SK-N-SH (cell line): ENCODE data around the gene GEN1. TPM values are rescaled to one million over a fixed set of nuclear protein-coding genes. Genes with fewer than 3 reads are reported as not detected.

Experiments used
- CTCF ChIA-PET: fragments of 300-600, 350-600 bp; formaldehyde crosslinking; extraction: SDS; loops from one replicate; lab custom pipeline; 2021; lab: Yijun Ruan, JAX
- POLR2A ChIA-PET: fragments of 350-600 bp; sonication (Branson Sonifier 250); formaldehyde crosslinking; extraction: SDS; loops from one replicate; lab custom pipeline; 2020; ENCODE audit warnings: antibody characterized with exemption, inconsistent platforms; lab: Yijun Ruan, JAX
- DNase-seq: peaks from one replicate; pipeline ENCODE4 v3.0.0; 2012
- H2AFZ ChIP-seq: fragments of 200-600 bp; sonication (generic); 2 replicates; pipeline ENCODE4 v1.8.1; 2016; ENCODE audit warnings: antibody characterized with exemption, mild to moderate bottlenecking, low read depth
- H3F3A ChIP-seq: fragments of 200-600 bp; sonication (generic); replicated peaks from 2 replicates; pipeline ENCODE3; 2016; ENCODE audit warnings: antibody characterized with exemption, mild to moderate bottlenecking; ENCODE audit not compliant: insufficient read depth
- H3K27ac ChIP-seq, 2 experiments: fragments of 200-500 bp in 1 of 2; fragments of 200-600 bp in 1 of 2; sonication (Bioruptor generic) in 1 of 2; sonication (generic), shearing (Covaris generic) in 1 of 2; 2 replicates each; pipeline versions ENCODE4 v1.5.1 to v1.6.1; 2014 to 2016; ENCODE audit warnings: low read depth in 2 of 2, inconsistent platforms in 1 of 2, low read length in 1 of 2, mild to moderate bottlenecking in 1 of 2, mixed read lengths in 1 of 2
- H3K27me3 ChIP-seq: fragments of 200-600 bp; sonication (generic), shearing (Covaris generic); 2 replicates; pipeline ENCODE4 v1.6.1; 2016; ENCODE audit warnings: mixed run types; ENCODE audit not compliant: insufficient read depth
- H3K36me3 ChIP-seq, 2 experiments: fragments of 200-500 bp in 1 of 2; fragments of 200-600 bp in 1 of 2; sonication (Bioruptor generic) in 1 of 2; sonication (generic) in 1 of 2; replicated peaks in 1 of 2; 2 replicates each; pipeline versions ENCODE3 to v1.5.1; 2014 to 2016; ENCODE audit warnings: low read length in 1 of 2, mild to moderate bottlenecking in 1 of 2; ENCODE audit not compliant: insufficient read depth in 2 of 2, control insufficient read depth in 1 of 2
- H3K4me1 ChIP-seq, 2 experiments: fragments of 200-500 bp in 1 of 2; fragments of 200-600 bp in 1 of 2; sonication (Bioruptor generic) in 1 of 2; sonication (generic), shearing (Covaris generic) in 1 of 2; 2 replicates each; pipeline versions ENCODE4 v1.5.1 to v1.6.1; 2014 to 2016; ENCODE audit warnings: low read depth in 1 of 2, low read length in 1 of 2, mixed run types in 1 of 2; ENCODE audit not compliant: insufficient read depth in 2 of 2, control insufficient read depth in 1 of 2
- H3K4me2 ChIP-seq: fragments of 200-600 bp; sonication (generic), shearing (Covaris generic); 2 replicates; pipeline ENCODE4 v1.6.1; 2017; ENCODE audit warnings: mixed run types
- H3K4me3 ChIP-seq, 2 experiments: fragments of 200-500 bp in 1 of 2; fragments of 200-600 bp in 1 of 2; sonication (Bioruptor generic) in 1 of 2; sonication (generic), shearing (Covaris generic) in 1 of 2; 2 replicates each; pipeline versions ENCODE4 v1.5.1 to v1.8.1; 2014 to 2016; ENCODE audit warnings: low read depth in 2 of 2, inconsistent platforms in 1 of 2, low read length in 1 of 2, mild to moderate bottlenecking in 1 of 2, mixed read lengths in 1 of 2, moderate library complexity in 1 of 2
- H3K79me2 ChIP-seq: fragments of 200-600 bp; sonication (generic); 2 replicates; pipeline ENCODE4 v1.8.1; 2017; ENCODE audit warnings: mild to moderate bottlenecking; ENCODE audit not compliant: insufficient read depth
- H3K9ac ChIP-seq: fragments of 200-600 bp; sonication (generic); 2 replicates; pipeline ENCODE4 v1.6.1; 2017; ENCODE audit warnings: mixed run types
- H3K9me2 ChIP-seq: fragments of 200-600 bp; sonication (generic); 2 replicates; pipeline ENCODE4 v1.6.1; 2017; ENCODE audit warnings: mixed run types
- H3K9me3 ChIP-seq: fragments of 200-600 bp; sonication (generic); 2 replicates; pipeline ENCODE4 v1.6.1; 2017; ENCODE audit warnings: mixed run types, mild to moderate bottlenecking, moderate library complexity
- H4K20me1 ChIP-seq: fragments of 200-600 bp; sonication (generic); 2 replicates; pipeline ENCODE4 v1.6.1; 2017; ENCODE audit warnings: mild to moderate bottlenecking, mixed run types; ENCODE audit not compliant: insufficient read depth
- EP300 ChIP-seq, 2 experiments: IDR thresholded peaks; 2 replicates each; pipeline versions ENCODE4 v1.4.0 to v1.6.1; 2012; ENCODE audit warnings: borderline replicate concordance in 1 of 2, low read depth in 1 of 2, low read length in 1 of 2
- FOSL2 ChIP-seq: IDR thresholded peaks from 2 replicates; pipeline ENCODE4 v1.4.0; 2012; ENCODE audit warnings: low read depth, mild to moderate bottlenecking, moderate library complexity, borderline replicate concordance
- FOXJ3 ChIP-seq: sonication (generic); formaldehyde crosslinking; IDR thresholded peaks from 2 replicates; pipeline ENCODE4 v1.5.1; 2020; ENCODE audit warnings: mild to moderate bottlenecking, missing genetic modification reagents
- FOXM1 ChIP-seq: IDR thresholded peaks from 2 replicates; pipeline ENCODE4 v1.4.0; 2012; ENCODE audit warnings: low read depth, mild to moderate bottlenecking
- GATA2 ChIP-seq: sonication (generic); formaldehyde crosslinking; IDR thresholded peaks from 2 replicates; pipeline ENCODE4 v1.5.0; 2020; ENCODE audit warnings: mild to moderate bottlenecking, missing genetic modification reagents
- IRF3 ChIP-seq: fragments of 150-350 bp; IDR thresholded peaks from 2 replicates; pipeline ENCODE4 v1.6.1; 2016; ENCODE audit warnings: mild to moderate bottlenecking, low read depth, low read length
- MAX ChIP-seq: IDR thresholded peaks from 2 replicates; pipeline ENCODE4 v1.4.0; 2012; ENCODE audit warnings: low read depth
- MEF2A ChIP-seq: IDR thresholded peaks from 2 replicates; pipeline ENCODE4 v1.4.0; 2012; ENCODE audit warnings: low read depth, borderline replicate concordance
- NRF1 ChIP-seq: IDR thresholded peaks from 2 replicates; pipeline ENCODE4 v1.6.1; 2012; ENCODE audit warnings: low read depth, mild to moderate bottlenecking, low read length
- PBX3 ChIP-seq: IDR thresholded peaks from 2 replicates; pipeline ENCODE4; 2012
- RAD21 ChIP-seq: IDR thresholded peaks from 2 replicates; pipeline ENCODE4 v1.6.1; 2012; ENCODE audit warnings: mild to moderate bottlenecking, low read length
- RCOR1 ChIP-seq: fragments of 150-350 bp; IDR thresholded peaks from 2 replicates; pipeline ENCODE4 v1.6.1; 2017; ENCODE audit warnings: antibody characterized with exemption, low read length
- RFX5 ChIP-seq: IDR thresholded peaks from 2 replicates; pipeline ENCODE4 v1.6.1; 2012; ENCODE audit warnings: mild to moderate bottlenecking, improper control_type of control experiment, low read length
- RXRA ChIP-seq: IDR thresholded peaks from 2 replicates; pipeline ENCODE4 v1.4.0; 2012; ENCODE audit warnings: low read depth, mild to moderate bottlenecking, borderline replicate concordance
- SIN3A ChIP-seq: IDR thresholded peaks from 2 replicates; pipeline ENCODE4 v1.6.1; 2012; ENCODE audit warnings: low read depth, mild to moderate bottlenecking, low read length, moderate library complexity, borderline replicate concordance
- TCF12 ChIP-seq: IDR thresholded peaks from 2 replicates; pipeline ENCODE4 v1.4.0; 2012
- TEAD4 ChIP-seq: IDR thresholded peaks from 2 replicates; pipeline ENCODE4 v1.4.0; 2012; ENCODE audit warnings: mild to moderate bottlenecking, borderline replicate concordance; ENCODE audit not compliant: insufficient read depth
- ZBTB33 ChIP-seq: IDR thresholded peaks from 2 replicates; pipeline ENCODE4 v1.4.0; 2012; ENCODE audit warnings: low read depth, borderline replicate concordance
- WGBS: methylation state at CpG from one replicate; pipeline ENCODE4 v1.1.6; 2017; ENCODE audit warnings: low lambda C conversion rate; 5-methylcytosine and 5-hydroxymethylcytosine counted together
- polyA plus RNA-seq, 3 experiments: library from polyadenylated mRNA; depleted of rRNA; stranded (reverse); fragments of >200 nt; gene quantifications; 2 replicates each; pipeline ENCODE4 v1.2.3, GENCODE V29; 2012

Gene GEN1
- polyA plus RNA-seq, 1 of the 3 experiments (the other 2 are of a cell fraction) = 5.3 TPM

GRCh38 chr2:17728210-17728609, 25.7 kb upstream of the GEN1 start:
- CTCF ChIA-PET = interaction anchor here (0.7 to 5.1 kb wide), 2 partner anchors 9 to 775 kb away, joined by 3 to 41 read pairs; no protein-coding TSS in a partner anchor
- WGBS = 93% methylated on average over 6 of the region's 6 CpGs
- H3K36me3 ChIP-seq = peaks cover 75 to 87% of the 10 kb centered on the region in 2 experiments

GRCh38 chr2:17729880-17730279, 24.1 kb upstream of the GEN1 start:
- H3K4me1 ChIP-seq = peaks cover 0 to 2% of the 10 kb centered on the region in 2 experiments; a peak in 2 of 4 replicates
- no peak for DNase-seq
- H2AFZ ChIP-seq = no peak overlapping the region
- no peaks in the 10 kb centered on the region for H3K9me2 ChIP-seq
- no peak overlapping the region for H3K9ac ChIP-seq
- TF ChIP-seq PBX3 (no peak), SIN3A (no peak), RCOR1 (no peak), FOXM1 (no peak), TEAD4 (no peak), FOXJ3 (no peak), MAX (no peak)
- TF ChIP-seq, all 33 proteins: peak for 0
- 94% methylated on average over 2 of the region's 2 CpGs for WGBS
- H3K36me3 ChIP-seq = peaks cover 71 to 80% of the 10 kb centered on the region in 2 experiments
- POLR2A ChIA-PET = no interaction called here
- H4K20me1 ChIP-seq = no peaks in the 10 kb centered on the region
- no peaks in the 10 kb centered on the region for H3K79me2 ChIP-seq
- no peaks in the 10 kb centered on the region for H3K9me3 ChIP-seq
- no peaks in the 10 kb centered on the region for H3K27me3 ChIP-seq
- peaks cover 9% of the 10 kb centered on the region for H3F3A ChIP-seq
- no peak overlapping the region for H3K27ac ChIP-seq
- CTCF ChIA-PET = interaction anchor here (5.1 kb wide), 1 partner anchor 11 kb away, joined by 41 read pairs; no protein-coding TSS in a partner anchor
- no peak overlapping the region for H3K4me2 ChIP-seq
- no peak overlapping the region for H3K4me3 ChIP-seq

More at GRCh38 chr2:17728210-17728609, 25.7 kb upstream of the GEN1 start:
- H3K9me2 ChIP-seq = no peaks in the 10 kb centered on the region
- TF ChIP-seq FOSL2 = no peak
- H3K4me1 ChIP-seq = no peaks in the 10 kb centered on the region; a peak in 1 of 4 replicates
- POLR2A ChIA-PET = no interaction called here
- no peak overlapping the region for H2AFZ ChIP-seq
- H3K79me2 ChIP-seq = no peaks in the 10 kb centered on the region
- H3F3A ChIP-seq = peaks cover 13% of the 10 kb centered on the region
- H3K4me2 ChIP-seq = no peak overlapping the region
- no peak overlapping the region for H3K27ac ChIP-seq
- H4K20me1 ChIP-seq = no peaks in the 10 kb centered on the region
- DNase-seq = no peak
- H3K4me3 ChIP-seq = no peak overlapping the region
- H3K9me3 ChIP-seq = no peaks in the 10 kb centered on the region
- H3K27me3 ChIP-seq = no peaks in the 10 kb centered on the region
- H3K9ac ChIP-seq = no peak overlapping the region

GRCh38 chr2:17733599-17733998, 20.3 kb upstream of the GEN1 start:
- Histone ChIP-seq H3K27me3 (no peaks in the 10 kb centered on the region), H3K79me2 (no peaks in the 10 kb centered on the region), H3K36me3 (peaks cover 74 to 78% of the 10 kb centered on the region in 2 experiments), H3F3A (peaks cover 17% of the 10 kb centered on the region), H3K4me2 (no peak overlapping the region), H3K9ac (no peak overlapping the region), H3K4me3 (no peak overlapping the region), H3K9me3 (no peaks in the 10 kb centered on the region), H3K27ac (no peak overlapping the region), H3K4me1 (peaks cover 2 to 9% of the 10 kb centered on the region in 2 experiments; a peak in 3 of 4 replicates), H4K20me1 (no peaks in the 10 kb centered on the region), H3K9me2 (no peaks in the 10 kb centered on the region), H2AFZ (no peak overlapping the region)
- DNase-seq = no peak
- 40% methylated on average over 1 of the region's 1 CpG for WGBS
- CTCF ChIA-PET = interaction anchor here (0.6 to 4.9 kb wide), 7 partner anchors 14 to 960 kb away, joined by 3 to 42 read pairs (median 3); no protein-coding TSS in a partner anchor
- POLR2A ChIA-PET = no interaction called here
- TF ChIP-seq RXRA (no peak), FOXJ3 (no peak), RAD21 (no peak), GATA2 (CRISPR knock-in tag) (no peak), RFX5 (no peak), EP300 (IDR thresholded peaks at IDR 0.05; ENCODE audit: borderline replicate concordance in 1 of 2, low read depth in 1 of 2, low read length in 1 of 2) (no peak), MEF2A (no peak), TCF12 (no peak), FOXM1 (no peak), IRF3 (no peak), MAX (no peak), TEAD4 (no peak), NRF1 (no peak), ZBTB33 (no peak)
